Neural crest cell (in vitro differentiated cells): ENCODE data around the gene SETD7. TPM values are rescaled to one million over a fixed set of nuclear protein-coding genes. Genes with fewer than 3 reads are reported as not detected.

Experiments
- DNase-seq: peaks from one replicate; pipeline ENCODE4 v3.0.0; 2021; ENCODE audit warnings: low read depth, mixed read lengths, low spot score
- H3K27ac Mint-ChIP-seq: one replicate; pipeline ENCODE4 v1.8.0; 2021; ENCODE audit warnings: mild to moderate bottlenecking, mixed read lengths; ENCODE audit not compliant: unreplicated experiment
- H3K27me3 Mint-ChIP-seq: 2 replicates; pipeline ENCODE4 v1.8.0; 2021; ENCODE audit warnings: low read depth, mild to moderate bottlenecking, mixed read lengths
- H3K36me3 Mint-ChIP-seq: 2 replicates; pipeline ENCODE4 v1.8.0; 2021; ENCODE audit warnings: low read depth, mild to moderate bottlenecking, mixed read lengths
- H3K4me1 Mint-ChIP-seq: 2 replicates; pipeline ENCODE4 v1.8.0; 2021; ENCODE audit warnings: mixed read lengths
- H3K4me3 Mint-ChIP-seq: one replicate; pipeline ENCODE4 v1.8.0; 2021; ENCODE audit warnings: mild to moderate bottlenecking, mixed read lengths
- H3K9me3 Mint-ChIP-seq: 2 replicates; pipeline ENCODE4 v1.8.0; 2021; ENCODE audit warnings: mixed read lengths
- CTCF ChIP-seq: fragments of 200-600 bp; sonication (generic); conservative IDR thresholded peaks from 2 replicates; pipeline ENCODE4 v1.5.0; 2021; ENCODE audit warnings: antibody characterized with exemption, mild to moderate bottlenecking
- total RNA-seq: library from RNA; stranded (reverse); gene quantifications from 2 replicates; pipeline ENCODE4 v1.2.1, GENCODE V29; 2021

The SETD7 gene
- total RNA-seq, 1 donor from 2014 or later, result 11.1 TPM

GRCh38 chr4:139562067-139562684 lies 6.2 kb upstream of the SETD7 start:
- no peak for TF ChIP-seq CTCF
- Mint-ChIP-seq H3K9me3 (no peaks in the 10 kb centered on the region), H3K36me3 (no peaks in the 10 kb centered on the region), H3K4me3 (no peak overlapping the region), H3K4me1 (peaks cover 26% of the 10 kb centered on the region), H3K27me3 (peaks cover 27% of the 10 kb centered on the region), H3K27ac (no peak overlapping the region)
- no peak for DNase-seq

GRCh38 chr4:139560406-139561104 lies 4.5 kb upstream of the SETD7 start:
- H3K36me3 Mint-ChIP-seq, result no peaks in the 10 kb centered on the region
- no peak for TF ChIP-seq CTCF
- DNase-seq, result no peak
- peaks cover 37% of the 10 kb centered on the region for H3K27me3 Mint-ChIP-seq
- no peak overlapping the region for H3K27ac Mint-ChIP-seq
- peak overlapping the region; percentile 5 for H3K4me3 Mint-ChIP-seq
- H3K4me1 Mint-ChIP-seq, result peaks cover 29% of the 10 kb centered on the region
- no peaks in the 10 kb centered on the region for H3K9me3 Mint-ChIP-seq

DNA sequence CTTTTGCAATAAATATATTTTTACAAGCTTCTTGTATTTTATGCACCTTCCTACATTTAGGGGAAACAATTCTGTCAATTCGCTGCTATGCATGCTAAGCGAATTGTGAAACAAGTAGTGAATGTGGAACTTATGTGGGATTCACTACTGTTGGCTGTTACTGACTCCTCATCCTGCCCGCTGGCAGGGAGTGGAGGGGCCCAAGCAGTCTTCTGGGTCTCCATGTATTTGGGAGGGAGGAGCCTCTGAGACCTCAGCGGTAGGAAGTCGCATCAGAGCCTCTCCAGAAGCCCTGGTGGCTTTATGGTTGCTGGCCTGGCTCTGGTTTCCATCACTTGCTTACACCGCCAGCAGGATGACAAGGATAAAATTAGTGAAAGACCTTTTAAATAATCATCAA lies 3.7 kb upstream of the SETD7 start:
- no peak for TF ChIP-seq CTCF
- peaks cover 43% of the 10 kb centered on the region for H3K27me3 Mint-ChIP-seq
- H3K4me3 Mint-ChIP-seq, result peak overlapping the region; percentile 56

DNA sequence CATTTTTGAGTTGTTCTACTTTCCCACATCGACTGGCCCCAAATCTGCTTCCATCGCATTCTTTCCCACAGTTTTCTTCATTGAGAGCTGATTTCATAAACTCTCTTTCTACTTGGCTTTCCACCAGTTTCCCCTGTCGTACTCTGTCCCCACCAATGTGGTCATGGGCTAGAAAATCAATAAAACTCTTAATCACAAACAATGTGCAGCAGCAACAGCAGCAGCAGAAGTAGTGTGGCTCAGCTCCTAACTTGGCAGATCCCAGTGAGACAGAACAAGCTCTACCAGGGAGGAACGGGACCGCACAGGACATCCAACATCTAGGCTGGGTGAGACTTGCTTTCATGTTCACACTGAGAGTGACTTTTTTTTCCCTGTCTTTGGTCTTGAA lies 3.1 kb upstream of the SETD7 start:
- peaks cover 41% of the 10 kb centered on the region for H3K4me1 Mint-ChIP-seq
- TF ChIP-seq CTCF, result no peak
- H3K27me3 Mint-ChIP-seq, result peaks cover 43% of the 10 kb centered on the region
- H3K36me3 Mint-ChIP-seq, result no peaks in the 10 kb centered on the region
- H3K27ac Mint-ChIP-seq, result no peak overlapping the region
- H3K9me3 Mint-ChIP-seq, result no peaks in the 10 kb centered on the region
- H3K4me3 Mint-ChIP-seq, result peak overlapping the region; percentile 56
- no peak for DNase-seq

More for the DNA sequence above, 3.7 kb upstream of the SETD7 start:
- DNase-seq, result no peak
- H3K4me1 Mint-ChIP-seq, result peaks cover 35% of the 10 kb centered on the region
- no peaks in the 10 kb centered on the region for H3K36me3 Mint-ChIP-seq
- H3K27ac Mint-ChIP-seq, result no peak overlapping the region
- no peaks in the 10 kb centered on the region for H3K9me3 Mint-ChIP-seq

- Mint-ChIP-seq H3K9me3 (no peaks in the 10 kb centered on the region), H3K27me3 (peaks cover 43% of the 10 kb centered on the region), H3K4me3 (peak overlapping the region; percentile 56), H3K4me1 (peaks cover 47% of the 10 kb centered on the region), H3K36me3 (no peaks in the 10 kb centered on the region), H3K27ac (no peak overlapping the region)
- TF ChIP-seq CTCF, result no peak
- no peak for DNase-seq
Measured at GRCh38 chr4:139558235-139559088, 2.4 kb upstream of the SETD7 start.
